Measurements from ENCODE around the gene CHSY1. TPM values are rescaled to one million over a fixed set of nuclear protein-coding genes. Genes with fewer than 3 reads are reported as not detected.

Gene CHSY1
- total and polyA plus RNA-seq, 10 of the 15 experiments (the other 5 are each of a cell fraction or from before 2014, with no cell fraction given) = 1.4 to 31.2 (median 10.5) TPM

GRCh38 chr15:101178479-101178878 lies 73.4 kb downstream of the CHSY1 start (continued):
- TF ChIP-seq BCL3 (IDR thresholded peaks at IDR 0.05; ENCODE audit: borderline replicate concordance, insufficient read depth, low read depth, low read length, poor library complexity, severe bottlenecking) (no peak), SRF (IDR thresholded peaks at IDR 0.05; ENCODE audit: low read depth in 2 of 2, low read length in 2 of 2) (no peak), EGR1 (IDR thresholded peaks at IDR 0.05; ENCODE audit: borderline replicate concordance in 1 of 2, low read depth in 2 of 2, low read length in 2 of 2) (no peak), EZH2 (IDR thresholded peaks at IDR 0.05; ENCODE audit: borderline replicate concordance, control insufficient read depth, low read depth, low read length) (no peak), IRF5 (IDR thresholded peaks at IDR 0.05; ENCODE audit: borderline replicate concordance) (no peak)

- no peak for TF ChIP-seq TCF12 (IDR thresholded peaks at IDR 0.05; ENCODE audit: low read depth, low read length)
- no peak for TF ChIP-seq YBX1 (IDR thresholded peaks at IDR 0.05)
- no peak for TF ChIP-seq FOXM1 (IDR thresholded peaks at IDR 0.05; ENCODE audit: low read depth, low read length)
- BruUV-seq (replicated peaks) = no TSS peak
- Histone ChIP-seq H3K9ac (ENCODE audit: control insufficient read depth, insufficient read depth, low read length) (no peak overlapping the region), H2AFZ (ENCODE audit: control insufficient read depth, low read depth, low read length) (no peak overlapping the region), H3K79me2 (ENCODE audit: control insufficient read depth, insufficient read depth, low read length) (peaks cover 7% of the 10 kb centered on the region), H3K27ac (ENCODE audit: control insufficient read depth, insufficient read depth) (no peak overlapping the region), H3K27me3 (replicated peaks in 1 of 2; ENCODE audit: control insufficient read depth in 2 of 2, insufficient read depth in 2 of 2, low read length in 1 of 2) (no peaks in the 10 kb centered on the region), H3K9me3 (replicated peaks; ENCODE audit: control insufficient read depth, insufficient read depth, low read length) (no peaks in the 10 kb centered on the region; the same call in 2 of the 3 replicates), H3K4me3 (no peak overlapping the region), H3K4me1 (ENCODE audit: control insufficient read depth, insufficient read depth, low read length) (peaks cover 4% of the 10 kb centered on the region; the same call in 1 of the 2 replicates), H3K4me2 (ENCODE audit: control insufficient read depth, insufficient read depth) (no peak overlapping the region), H4K20me1 (ENCODE audit: control insufficient read depth, insufficient read depth) (no peaks in the 10 kb centered on the region), H3K36me3 (ENCODE audit: control insufficient read depth in 2 of 2, insufficient read depth in 2 of 2, low read length in 1 of 2) (peaks cover 7 to 18% of the 10 kb centered on the region in 2 experiments)
- ChIA-PET POLR2A (no interaction called here), RAD21 (ENCODE audit: unreplicated experiment) (no interaction called here), SMC1A (ENCODE audit: uncharacterized antibody, unreplicated experiment) (no interaction called here), CTCF (interaction anchor here (1.0 kb wide), 1 partner anchor 305 kb away, joined by 3 read pairs; no protein-coding TSS in a partner anchor)
- intact Hi-C loops (cut with micrococcal nuclease; ENCODE audit: unreplicated experiment) (no loop called here), in situ Hi-C loops (cut with MboI) (no loop called here)
- ATAC-seq = no peak
- no peak for DNase-seq (ENCODE audit: low read depth, low spot score)
- 98% methylated on average over 14 of the region's 14 CpGs for WGBS (ENCODE audit: insufficient coverage, insufficient replicate concordance, low lambda C conversion rate, missing lambda C conversion rate)
- FAIRE-seq = no peak
Measured at GRCh38 chr15:101177866-101178265, 74.0 kb downstream of the CHSY1 start.

Measured in GM12878 (cell line).